Stimulated activated CD4-positive, alpha-beta T cell treated with anti-CD3 and anti-CD28 coated beads, Interleukin-15, amount 100 ng/mL, for 48 hours (primary cell): ENCODE results near the gene ASS1.

Experiments
- DNase-seq, 2 donors: peaks; one replicate each; pipeline ENCODE4 v3.0.0-alpha.2; 2020; ENCODE audit warnings: low read depth in 2 of 2

Gene ASS1

DNA sequence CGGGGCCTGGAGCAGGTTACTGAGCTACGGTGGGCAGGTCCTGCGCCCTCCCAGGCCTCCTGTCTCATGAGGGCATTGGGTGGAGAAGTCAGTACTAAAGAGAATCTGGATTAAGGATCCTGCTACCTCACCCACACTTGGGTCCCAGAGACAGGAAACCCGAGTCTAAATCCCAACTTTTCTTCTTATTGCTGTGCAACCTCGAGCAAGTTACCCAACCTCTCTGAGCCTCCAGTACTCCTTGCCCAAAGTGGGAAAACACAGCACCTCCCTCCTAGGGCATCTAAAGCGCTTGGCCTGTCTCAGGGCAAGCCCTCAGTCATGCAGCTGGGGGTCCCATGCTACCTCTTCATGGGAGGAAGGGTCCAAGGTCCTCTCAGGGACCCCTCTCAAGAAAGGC, 28.2 kb downstream of the ASS1 start:
- DNase-seq, result no peak

DNA sequence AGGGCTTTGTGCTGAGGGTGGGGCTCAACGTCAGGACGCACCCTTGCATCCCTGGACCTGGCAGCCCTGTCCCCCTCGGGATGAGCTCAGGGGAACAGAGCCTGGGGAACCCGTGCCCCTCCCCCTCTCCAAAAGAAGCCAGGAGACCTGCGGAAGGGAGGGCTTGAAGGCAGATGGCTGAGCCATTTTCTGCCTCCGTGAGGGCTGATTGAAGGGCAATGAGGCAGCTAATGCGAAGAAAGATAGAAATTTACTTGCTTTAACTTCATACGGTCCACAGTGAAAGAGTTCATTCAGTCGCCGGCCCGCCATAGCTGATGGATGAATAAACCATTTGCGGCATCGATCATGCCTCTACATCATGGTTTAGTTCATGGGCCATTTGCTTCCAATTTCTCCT, 28.8 kb downstream of the ASS1 start:
- no peak for DNase-seq

DNA sequence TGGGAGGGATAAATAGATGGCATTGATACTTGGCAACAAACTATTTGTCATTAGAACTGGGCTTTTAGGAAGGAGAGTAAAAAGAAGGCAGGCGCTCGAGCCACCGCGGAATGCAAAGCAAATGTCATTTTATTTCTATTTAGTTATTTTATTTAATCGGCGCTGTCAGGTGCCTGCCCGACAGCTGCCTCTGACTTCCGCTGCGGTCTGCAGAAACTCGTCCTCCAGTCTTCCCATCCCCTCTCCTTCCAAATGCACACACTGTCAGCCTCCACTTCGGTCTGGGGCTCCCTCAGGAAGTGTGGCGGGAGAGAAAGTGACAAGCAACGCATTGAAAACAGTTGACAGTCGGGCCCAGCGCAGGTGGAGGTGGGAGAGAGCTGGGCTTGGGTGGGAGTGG, 29.3 kb downstream of the ASS1 start:
- no peak for DNase-seq

DNA sequence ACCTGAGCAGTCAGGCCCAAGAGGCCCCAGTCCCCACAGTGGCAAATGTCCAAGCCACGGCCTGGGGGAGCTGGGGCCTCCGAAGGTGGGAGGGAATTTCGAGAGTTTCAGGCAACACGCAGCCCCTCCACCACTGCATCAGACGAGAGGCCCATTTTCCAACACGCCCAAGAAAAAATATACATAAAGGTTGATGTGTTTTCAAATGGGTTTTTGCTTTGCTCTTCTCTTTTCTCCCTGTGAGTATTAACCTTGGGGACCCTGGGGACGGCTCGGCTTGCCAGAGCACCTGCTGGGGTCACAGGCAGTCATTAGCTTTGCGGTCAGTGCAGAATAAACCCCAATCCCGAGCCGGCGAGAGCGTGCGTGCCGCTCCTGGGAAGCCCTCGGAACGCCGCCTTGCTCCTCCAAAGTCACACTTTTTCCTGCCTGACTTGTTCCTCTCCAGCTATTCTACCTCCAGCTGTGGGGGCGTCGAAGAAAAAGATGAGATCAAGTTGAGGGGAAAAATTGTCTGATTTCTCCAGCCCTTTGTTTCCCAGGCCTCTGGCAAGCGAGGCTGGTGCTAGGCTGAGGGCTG, 31.5 kb downstream of the ASS1 start:
- no peak for DNase-seq

DNA sequence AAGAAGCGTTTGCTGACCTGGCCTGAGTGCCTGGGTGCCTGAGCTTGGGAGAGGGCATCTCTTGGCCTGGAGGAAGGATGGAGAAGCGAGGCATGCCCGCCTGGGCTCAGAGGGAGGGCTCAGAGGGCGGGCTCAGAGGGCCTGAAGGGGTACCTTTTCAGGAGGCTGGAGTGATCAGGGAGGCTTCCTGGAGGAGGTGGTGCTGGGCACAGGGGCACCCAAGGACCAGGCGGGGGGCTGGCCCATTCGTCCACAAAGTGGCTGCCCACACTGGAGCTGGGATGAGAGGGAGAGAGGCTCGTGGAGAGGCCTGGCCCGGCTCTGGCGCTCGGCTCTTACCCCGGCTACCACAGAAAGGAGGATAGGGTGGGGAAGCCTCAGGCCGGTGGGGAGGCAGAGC, 32.8 kb downstream of the ASS1 start:
- no peak for DNase-seq

DNA sequence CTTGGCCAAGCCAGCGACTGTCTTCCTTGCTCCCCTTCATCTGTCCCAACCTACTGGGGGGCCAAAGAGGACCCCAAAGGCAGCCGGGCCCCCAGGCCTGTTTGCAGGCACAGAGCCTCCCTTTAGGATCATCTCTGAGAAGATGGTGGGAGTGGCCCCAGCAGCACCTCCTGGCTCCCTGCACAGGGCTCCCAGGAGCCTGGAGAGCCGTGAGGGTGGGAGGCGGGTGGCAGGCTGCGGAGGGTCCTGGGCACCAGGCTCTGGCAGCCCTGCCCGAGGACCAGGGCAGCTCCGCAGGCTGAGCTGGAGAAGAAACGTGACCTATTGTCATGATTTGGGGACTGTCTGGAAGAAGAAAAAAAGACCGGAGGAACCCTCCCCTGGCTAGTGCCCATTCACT, 33.4 kb downstream of the ASS1 start:
- no peak for DNase-seq

GRCh38 chr9:130478736-130479575, 34.2 kb downstream of the ASS1 start:
- no peak for DNase-seq

DNA sequence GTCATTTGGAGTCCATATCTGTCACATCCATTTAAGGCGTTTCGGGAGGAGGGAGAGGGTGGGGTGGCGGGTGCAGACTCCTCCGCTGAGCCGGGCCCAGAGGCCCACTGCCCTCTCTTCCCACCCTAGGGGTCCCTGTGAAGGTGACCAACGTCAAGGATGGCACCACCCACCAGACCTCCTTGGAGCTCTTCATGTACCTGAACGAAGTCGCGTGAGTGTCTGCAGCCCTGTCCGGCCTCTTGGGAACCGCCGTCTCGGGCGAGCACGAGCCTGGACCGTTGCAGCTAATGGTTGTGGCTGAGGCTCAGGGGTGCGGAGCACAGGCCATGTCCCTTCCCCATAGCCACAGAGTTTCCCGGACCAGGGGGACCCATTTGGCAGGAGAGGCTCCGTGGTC, 34.8 kb downstream of the ASS1 start:
- DNase-seq, result no peak

GRCh38 chr9:130480673-130481072, 35.9 kb downstream of the ASS1 start:
- no peak for DNase-seq

- DNase-seq, result no peak
These were observed 37.7 kb downstream of the ASS1 start for GRCh38 chr9:130482463-130482862.

GRCh38 chr9:130483371-130483971, 38.7 kb downstream of the ASS1 start:
- no peak for DNase-seq

DNA sequence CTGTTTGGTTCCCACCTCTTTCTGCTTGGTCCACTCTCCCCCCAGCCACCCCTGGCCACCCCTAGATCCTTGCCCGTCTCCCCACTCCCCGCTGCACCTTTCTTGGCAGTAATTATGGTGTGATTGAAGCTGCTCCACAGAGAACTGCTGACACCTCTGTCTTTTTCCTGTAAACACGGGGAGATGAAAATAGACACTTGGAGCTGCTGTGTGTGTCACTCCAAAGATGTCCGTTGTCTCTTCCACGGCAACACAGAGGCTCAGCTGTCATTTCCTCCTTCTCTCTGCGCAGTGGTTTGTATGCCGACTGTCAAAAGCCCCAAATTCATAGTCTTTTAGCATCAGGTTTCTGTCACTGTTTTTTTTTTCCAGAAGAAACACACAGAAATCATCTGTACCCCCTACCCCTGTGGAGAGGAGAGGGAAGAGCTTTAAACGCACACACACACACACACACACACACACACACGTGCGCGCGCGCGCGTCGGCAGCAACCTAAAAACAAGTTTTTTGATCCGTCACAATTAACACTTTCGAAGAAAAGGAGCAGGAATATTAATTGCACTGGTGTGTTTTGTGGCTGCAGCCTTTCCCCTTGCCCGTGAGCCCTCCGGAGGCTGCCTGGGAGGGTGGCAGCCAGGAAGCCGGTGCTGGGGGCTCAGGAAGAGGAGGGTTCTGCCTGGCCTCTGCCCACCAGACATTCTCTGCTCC, 39.8 kb downstream of the ASS1 start:
- DNase-seq, result no peak

DNA sequence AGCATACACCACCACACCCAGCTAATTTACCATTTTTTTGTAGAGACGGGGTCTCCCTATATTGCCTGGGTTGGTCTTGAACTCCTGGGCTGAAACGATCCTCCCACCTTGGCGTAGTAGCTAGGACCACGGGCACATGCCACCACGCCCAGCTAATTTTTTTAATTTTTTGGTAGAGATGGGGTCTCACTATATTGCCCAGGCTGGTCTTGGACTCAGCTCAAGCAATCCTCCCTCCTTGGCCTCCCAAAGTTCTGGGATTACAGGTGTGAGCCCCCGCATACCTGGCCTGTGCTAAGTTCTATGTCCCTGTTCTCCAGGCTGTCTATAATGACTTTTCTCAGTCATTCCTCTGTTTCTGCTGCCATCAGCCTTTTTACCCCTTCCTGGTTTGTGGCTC, 41.3 kb downstream of the ASS1 start:
- no peak for DNase-seq

DNA sequence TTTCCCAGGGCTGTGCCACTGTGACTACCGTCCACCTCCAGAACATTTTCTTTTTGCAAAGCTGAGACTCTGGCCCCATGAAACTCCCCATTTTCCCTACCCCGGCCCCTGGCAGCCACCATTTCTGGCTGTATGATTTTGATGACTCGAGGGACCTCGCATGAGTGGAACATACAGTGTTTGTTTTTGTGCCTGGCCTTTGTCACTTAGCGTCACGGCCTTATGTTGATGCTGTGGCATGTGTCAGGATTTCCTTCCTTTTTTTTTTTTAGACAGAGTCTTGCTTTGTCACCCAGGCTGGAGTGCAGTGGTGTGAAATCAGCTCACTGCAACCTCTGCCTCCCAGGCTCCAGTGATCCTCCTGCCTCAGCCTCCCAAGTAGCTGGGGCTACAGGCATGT, 42.7 kb downstream of the ASS1 start:
- no peak for DNase-seq

DNA sequence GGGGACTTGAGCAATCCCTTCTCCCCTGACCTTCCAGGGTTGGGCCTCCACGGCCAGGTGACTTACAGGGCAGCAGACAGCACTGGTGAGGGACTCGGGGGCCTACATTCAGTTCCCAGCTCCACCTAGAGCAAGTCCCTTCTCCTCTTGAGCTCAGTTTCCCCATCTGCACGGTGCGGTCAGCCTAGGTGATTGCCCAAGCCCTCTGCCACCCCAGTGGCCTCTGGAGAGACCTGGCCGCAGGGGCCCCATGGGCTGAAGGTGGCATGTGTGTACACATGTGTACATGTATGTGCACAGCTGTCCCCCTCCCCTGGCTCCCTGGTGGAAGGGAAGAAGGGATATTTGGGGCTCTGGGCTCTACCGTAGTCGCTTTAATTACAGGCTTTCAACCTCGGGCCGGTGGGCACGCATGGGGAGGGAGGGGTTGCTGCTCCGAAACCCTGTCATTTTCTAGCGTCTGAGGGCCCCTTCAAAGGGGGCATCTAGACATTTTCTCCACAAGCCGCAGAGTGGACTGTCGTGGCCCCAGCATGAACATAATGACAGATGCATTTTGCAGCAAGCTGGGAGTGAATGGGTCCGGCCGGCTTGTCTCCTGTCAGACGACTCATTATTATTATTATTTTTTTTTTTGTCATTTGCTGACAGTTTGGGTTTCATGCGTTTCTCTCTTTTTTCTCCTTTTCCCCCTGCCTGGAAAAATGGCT, 44.0 kb downstream of the ASS1 start:
- no peak for DNase-seq

DNA sequence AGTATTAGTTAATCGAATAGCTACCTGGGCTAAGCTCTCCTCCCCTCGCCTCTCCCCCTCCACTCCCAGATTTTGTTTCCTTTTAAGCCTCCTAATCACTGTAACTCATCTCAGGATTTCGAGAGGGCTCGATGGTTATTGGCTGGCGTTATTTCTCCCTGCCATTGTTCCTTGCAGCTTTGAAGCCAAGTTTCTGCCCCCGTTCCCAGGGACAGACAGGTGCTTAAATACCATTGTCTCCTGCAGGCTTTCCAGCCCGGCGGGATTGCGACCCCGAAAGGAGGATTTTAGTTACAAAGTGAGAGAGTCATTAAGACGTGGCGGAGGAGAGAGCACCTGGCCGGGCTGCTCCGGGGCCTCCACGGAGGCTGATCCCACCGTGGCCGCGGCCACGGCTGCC, 46.2 kb downstream of the ASS1 start:
- no peak for DNase-seq

DNA sequence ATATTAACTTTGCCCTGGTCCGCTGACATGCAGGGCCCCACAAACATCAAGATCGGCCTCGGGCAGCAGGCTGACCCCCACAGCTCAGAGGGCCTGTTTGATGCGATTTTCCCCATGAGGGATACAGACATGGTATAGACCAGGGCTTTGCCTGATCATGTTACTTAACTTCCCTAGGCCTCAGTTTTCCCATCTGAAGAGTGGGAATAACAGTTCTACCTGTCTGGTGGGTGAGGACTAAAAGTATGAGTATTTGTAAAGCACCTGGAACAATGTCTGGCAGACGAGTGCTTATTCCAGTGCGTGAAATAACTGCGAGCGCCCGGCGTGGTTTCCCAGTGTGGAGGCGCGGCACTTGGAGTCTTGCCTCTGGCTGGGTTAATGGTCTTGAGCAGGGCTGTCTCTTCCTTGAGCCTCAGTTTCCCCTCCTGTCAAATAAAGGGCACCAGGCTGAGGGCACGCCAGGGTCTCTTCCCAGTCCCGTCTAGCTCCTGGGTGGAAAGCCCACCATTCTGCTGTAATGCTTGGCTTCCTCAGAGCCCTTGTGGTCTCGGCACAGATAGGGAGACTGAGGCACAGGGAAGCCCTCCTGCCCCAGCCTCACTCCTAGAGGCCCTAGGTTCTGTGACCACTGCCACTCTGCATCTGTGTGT, 47.2 kb downstream of the ASS1 start:
- DNase-seq, result no peak

- DNase-seq, result no peak
These were observed 48.3 kb downstream of the ASS1 start for GRCh38 chr9:130493021-130493420.

GRCh38 chr9:130493476-130493875, 48.7 kb downstream of the ASS1 start:
- DNase-seq, result no peak

DNA sequence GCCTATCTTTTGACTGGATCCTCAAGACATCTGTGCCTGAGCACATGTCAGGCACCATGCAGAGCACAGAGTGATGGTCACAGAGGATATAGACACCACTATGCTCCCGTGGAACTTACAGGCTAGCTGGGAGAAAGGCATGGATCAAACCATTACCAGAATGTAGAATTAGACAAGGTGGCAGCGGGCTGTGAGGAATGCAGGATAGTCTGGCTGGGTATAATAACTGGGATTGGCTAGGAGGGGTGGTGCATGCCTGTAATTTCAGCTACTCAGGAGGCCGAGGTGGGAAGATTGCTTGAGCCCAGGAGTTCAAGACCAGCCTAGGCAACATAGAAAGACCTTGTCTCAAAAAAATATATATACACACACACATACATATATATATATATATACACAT, 50.3 kb downstream of the ASS1 start:
- DNase-seq, result no peak

DNA sequence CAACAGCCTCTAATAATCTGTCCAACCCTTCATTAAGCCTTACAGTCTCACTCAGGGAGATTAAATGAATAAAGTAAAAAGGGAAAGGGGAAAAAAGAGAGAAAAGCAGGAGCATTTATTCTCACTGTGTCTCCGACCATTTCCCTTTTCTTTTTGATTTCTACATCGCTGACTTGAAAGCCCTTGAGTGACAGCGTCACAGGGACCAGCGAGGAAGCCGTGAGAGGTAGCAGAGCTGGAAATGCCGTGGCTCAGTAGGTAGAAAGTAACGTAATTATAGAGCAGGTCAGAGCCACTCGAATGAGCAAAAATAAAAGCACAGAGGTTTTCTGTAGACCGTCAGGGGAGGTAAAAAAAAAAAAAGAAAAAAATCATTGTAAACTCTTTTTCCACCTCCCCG, 52.4 kb downstream of the ASS1 start:
- DNase-seq, result no peak
